ENCODE results near the gene FOXF1. TPM values are rescaled to one million over a fixed set of nuclear protein-coding genes. Genes with fewer than 3 reads are reported as not detected.
A peak's percentile ranks its signal among the peaks of the same experiment; 100 is the strongest.

The FOXF1 gene
- total and polyA plus RNA-seq, 11 donors: 0.04 to 0.48 (median 0.17) TPM; not detected in 3

- TF ChIP-seq CTCF (IDR thresholded peaks at IDR 0.05): no peak
- no peak for TF ChIP-seq POLR2A (IDR thresholded peaks at IDR 0.05)
- H3K4me3 ChIP-seq: no peak overlapping the region
- no peaks in the 10 kb centered on the region for H3K36me3 ChIP-seq
- H3K27ac ChIP-seq: peak overlapping the region in 1 of 12 donors; percentile 96
- ATAC-seq (no peak), DNase-seq (no peak)
- H3K4me1 ChIP-seq: peaks cover 0 to 39% (median 12%) of the 10 kb centered on the region in 12 donors
- no peaks in the 10 kb centered on the region for H3K9me3 ChIP-seq
- WGBS, 4 donors: 19 to 37% (median 28%) methylated on average over 18 of the region's 18 CpGs
- peaks cover 56 to 100% (median 91%) of the 10 kb centered on the region in 9 donors for H3K27me3 ChIP-seq
- intact Hi-C loops (cut with DNase I): loop anchor here in 6 of 10 donors (5.0 to 10.0 kb wide), 5 partner anchors 170 to 700 kb away; no protein-coding TSS in a partner anchor
Observed at GRCh38 chr16:86514481-86515376, 4.4 kb downstream of the FOXF1 start.

- WGBS, 4 donors: 6 to 20% (median 14%) methylated on average over 23 to 29 of the region's 29 CpGs
- intact Hi-C loops (cut with DNase I): loop anchor here in 6 of 10 donors (5.0 to 10.0 kb wide), 5 partner anchors 171 to 701 kb away; no protein-coding TSS in a partner anchor
- Histone ChIP-seq H3K27me3 (peaks cover 56 to 100% (median 95%) of the 10 kb centered on the region in 9 donors), H3K27ac (peak overlapping the region in 1 of 12 donors; percentile 96), H3K36me3 (no peaks in the 10 kb centered on the region), H3K4me1 (peaks cover 0 to 38% (median 11%) of the 10 kb centered on the region in 12 donors), H3K9me3 (no peaks in the 10 kb centered on the region), H3K4me3 (peak overlapping the region in 6 of 12 donors; percentile 2 to 19 (median 14))
- TF ChIP-seq POLR2A (IDR thresholded peaks at IDR 0.05): no peak
- no peak for TF ChIP-seq CTCF (IDR thresholded peaks at IDR 0.05)
- ATAC-seq: no peak
- DNase-seq: peak in 1 of 5 donors; percentile 37
Observed at GRCh38 chr16:86515413-86515776, 5.1 kb downstream of the FOXF1 start.

- TF ChIP-seq POLR2A (IDR thresholded peaks at IDR 0.05) (no peak), CTCF (IDR thresholded peaks at IDR 0.05) (no peak)
- Histone ChIP-seq H3K9me3 (no peaks in the 10 kb centered on the region), H3K4me3 (peak overlapping the region in 7 of 12 donors; percentile 2 to 19 (median 16)), H3K27ac (peak overlapping the region in 1 of 12 donors; percentile 96), H3K4me1 (peaks cover 0 to 37% (median 10%) of the 10 kb centered on the region in 12 donors), H3K27me3 (peaks cover 52 to 100% (median 93%) of the 10 kb centered on the region in 9 donors), H3K36me3 (no peaks in the 10 kb centered on the region)
- peak in 1 of 5 donors; percentile 44 for DNase-seq
- WGBS, 4 donors: 6 to 30% (median 11%) methylated on average over 29 to 64 of the region's 64 CpGs
- intact Hi-C loops (cut with DNase I): loop anchor here in 8 of 10 donors (2.0 to 10.0 kb wide), 7 partner anchors 171 to 701 kb away; no protein-coding TSS in a partner anchor
- no peak for ATAC-seq
Observed at GRCh38 chr16:86515777-86516622, 5.7 kb downstream of the FOXF1 start.

All from heart left ventricle (tissue), 16 donors.